Panc1 (cell line): ENCODE results near the gene SDSL. TPM values are rescaled to one million over a fixed set of nuclear protein-coding genes. Genes with fewer than 3 reads are reported as not detected.

Experiments
- ATAC-seq: fragments of 200-7000 bp; cut with Tn5 transposase; 2 replicates; pipeline ENCODE4 v1.9.1; 2020; ENCODE audit warnings: mild to moderate bottlenecking, moderate library complexity
- BruUV-seq: library from RNA; stranded (reverse); fragments of 400-500 nt; replicated peaks from 2 replicates; lab custom pipeline; 2021; lab: Mats Ljungman, UMichigan
- CTCF ChIA-PET: fragments of 300-600 bp; sonication (Branson Sonifier 250); formaldehyde crosslinking; loops from one replicate; lab custom pipeline; 2022; ENCODE audit warnings: antibody characterized with exemption; lab: Charles Lee
- POLR2A ChIA-PET: fragments of 300-600 bp; sonication (Branson Sonifier 250); formaldehyde crosslinking; loops from one replicate; lab custom pipeline; 2022; ENCODE audit warnings: antibody characterized with exemption; lab: Charles Lee
- DNase-seq: peaks from one replicate; pipeline ENCODE4 v3.0.0-alpha.2; 2010; ENCODE audit warnings: low read depth, low spot score
- H3K27ac ChIP-seq: 2 replicates; pipeline ENCODE4 v1.5.1; 2011; ENCODE audit warnings: mild to moderate bottlenecking, low read length, inconsistent platforms
- H3K27me3 ChIP-seq: fragments of 200-500 bp; sonication (Bioruptor generic); 2 replicates; pipeline ENCODE4 v1.6.0; 2014; ENCODE audit warnings: low read length, inconsistent platforms; ENCODE audit not compliant: control insufficient read depth, insufficient read depth
- H3K36me3 ChIP-seq: fragments of 200-500 bp; sonication (Bioruptor generic); 2 replicates; pipeline ENCODE4 v1.5.1; 2014; ENCODE audit warnings: inconsistent platforms, mild to moderate bottlenecking, low read length, moderate library complexity; ENCODE audit not compliant: control insufficient read depth, insufficient read depth
- H3K4me1 ChIP-seq: 2 replicates; pipeline ENCODE4 v1.5.1; 2011; ENCODE audit warnings: inconsistent platforms, mild to moderate bottlenecking, low read length, moderate library complexity; ENCODE audit not compliant: control insufficient read depth, insufficient read depth
- H3K4me3 ChIP-seq, 2 experiments: 2 replicates each; pipeline ENCODE4 v1.5.1; 2011 to 2012; ENCODE audit warnings: low read depth in 2 of 2, low read length in 2 of 2, mild to moderate bottlenecking in 2 of 2, inconsistent platforms in 1 of 2, moderate library complexity in 1 of 2
- H3K9me3 ChIP-seq: fragments of 200-500 bp; sonication (Bioruptor generic); 2 replicates; pipeline ENCODE4 v1.5.1; 2014; ENCODE audit warnings: low read depth, mild to moderate bottlenecking, inconsistent platforms, low read length, moderate library complexity; ENCODE audit not compliant: control insufficient read depth, insufficient read depth
- POLR2AphosphoS5 ChIP-seq: IDR thresholded peaks from 2 replicates; pipeline ENCODE4 v1.6.1; 2012; ENCODE audit warnings: mild to moderate bottlenecking, low read depth, low read length, moderate library complexity
- SIN3A ChIP-seq: IDR thresholded peaks from 2 replicates; pipeline ENCODE4 v1.6.1; 2012; ENCODE audit warnings: low read depth, mild to moderate bottlenecking, low read length, moderate library complexity, borderline replicate concordance; ENCODE audit not compliant: insufficient read depth
- TCF7L2 ChIP-seq: IDR thresholded peaks from 2 replicates; pipeline ENCODE4 v1.6.1; 2011; ENCODE audit warnings: mild to moderate bottlenecking, low read depth, low read length, inconsistent platforms
- in situ Hi-C: cut with HindIII; loops from 2 replicates; pipeline ENCODE4 v1.10.0; 2016; ENCODE audit warnings: low sequenced_read_pairs, low pct_unique_long_range_greater_than_20kb
- intact Hi-C: fragments of 100-400 bp; cut with micrococcal nuclease; formaldehyde crosslinking; loops from one replicate; pipeline ENCODE4 v1.10.0; 2022; ENCODE audit not compliant: unreplicated experiment
- total RNA-seq: library from RNA; stranded (reverse); gene quantifications from one replicate; pipeline ENCODE4 v1.2.1, GENCODE V29; 2021; ENCODE audit not compliant: unreplicated experiment
- TF ChIP-seq, protein P1 (sequence below), 2 experiments: IDR thresholded peaks; 2 replicates each; pipeline ENCODE4 v1.6.1; 2011 to 2012; ENCODE audit warnings: low read depth in 2 of 2, control low read depth in 1 of 2, low read length in 1 of 2, mild to moderate bottlenecking in 1 of 2, moderate library complexity in 1 of 2; ENCODE audit not compliant: insufficient read depth in 1 of 2
- TF ChIP-seq, protein P2 (sequence below): fragments of 450-650 bp; IDR thresholded peaks from 2 replicates; pipeline ENCODE4 v1.5.1; 2017; ENCODE audit warnings: mild to moderate bottlenecking

The SDSL gene
- total RNA-seq, 1 experiment from 2014 or later: 5.8 TPM

DNA sequence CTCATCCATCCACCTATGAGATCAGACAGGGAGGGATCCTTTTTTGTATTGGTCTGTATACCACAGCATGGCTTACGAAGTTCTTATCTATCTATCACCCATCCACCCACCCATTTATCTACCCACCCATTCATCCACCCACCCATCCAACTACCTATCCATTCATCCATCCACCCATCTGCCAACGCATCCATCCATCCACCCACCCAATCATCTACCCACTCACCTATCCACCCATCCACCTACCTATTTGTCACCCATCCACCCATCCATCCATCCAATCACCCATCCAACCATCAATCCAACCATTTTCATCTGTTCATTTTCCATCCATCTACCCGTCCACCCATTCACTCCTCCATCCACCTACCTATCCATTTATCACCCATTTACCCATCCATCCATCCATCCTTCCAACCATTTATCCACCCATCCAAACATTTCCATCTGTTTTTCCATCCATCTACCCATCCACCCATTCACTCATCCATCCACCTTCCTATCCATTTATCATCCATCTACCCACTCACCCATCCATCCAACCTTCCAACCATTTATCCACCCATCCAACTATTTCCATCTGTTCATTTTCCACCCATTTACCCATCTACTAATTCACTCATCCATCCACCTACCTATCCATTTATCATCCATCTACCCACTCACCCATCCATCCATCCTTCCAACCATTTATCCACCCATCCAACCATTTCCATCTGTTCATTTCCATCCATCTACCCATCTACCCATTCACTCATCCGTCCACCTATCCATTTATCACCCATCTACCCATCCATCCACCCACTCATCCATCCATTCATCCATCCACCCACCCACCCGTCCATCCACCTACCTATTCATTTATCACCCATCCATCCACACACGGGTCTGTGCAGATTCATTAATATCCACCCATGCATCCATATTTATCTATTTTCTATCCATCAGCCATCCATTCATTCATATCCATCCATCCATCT lies 31.8 kb upstream of the SDSL start:
- CTCF ChIA-PET: no interaction called here
- H3K27me3 ChIP-seq: no peaks in the 10 kb centered on the region
- H3K9me3 ChIP-seq: no peaks in the 10 kb centered on the region
- intact Hi-C loops: no loop called here
- H3K27ac ChIP-seq: no peak overlapping the region
- POLR2A ChIA-PET: no interaction called here
- DNase-seq: no peak
- H3K4me1 ChIP-seq: no peaks in the 10 kb centered on the region
- no TSS peak for BruUV-seq
- no peak for ATAC-seq
- no peaks in the 10 kb centered on the region for H3K36me3 ChIP-seq
- in situ Hi-C loops: no loop called here
- TF ChIP-seq POLR2AphosphoS5 (no peak), SIN3A (no peak), TCF7L2 (no peak)
- TF ChIP-seq, protein P1, sequence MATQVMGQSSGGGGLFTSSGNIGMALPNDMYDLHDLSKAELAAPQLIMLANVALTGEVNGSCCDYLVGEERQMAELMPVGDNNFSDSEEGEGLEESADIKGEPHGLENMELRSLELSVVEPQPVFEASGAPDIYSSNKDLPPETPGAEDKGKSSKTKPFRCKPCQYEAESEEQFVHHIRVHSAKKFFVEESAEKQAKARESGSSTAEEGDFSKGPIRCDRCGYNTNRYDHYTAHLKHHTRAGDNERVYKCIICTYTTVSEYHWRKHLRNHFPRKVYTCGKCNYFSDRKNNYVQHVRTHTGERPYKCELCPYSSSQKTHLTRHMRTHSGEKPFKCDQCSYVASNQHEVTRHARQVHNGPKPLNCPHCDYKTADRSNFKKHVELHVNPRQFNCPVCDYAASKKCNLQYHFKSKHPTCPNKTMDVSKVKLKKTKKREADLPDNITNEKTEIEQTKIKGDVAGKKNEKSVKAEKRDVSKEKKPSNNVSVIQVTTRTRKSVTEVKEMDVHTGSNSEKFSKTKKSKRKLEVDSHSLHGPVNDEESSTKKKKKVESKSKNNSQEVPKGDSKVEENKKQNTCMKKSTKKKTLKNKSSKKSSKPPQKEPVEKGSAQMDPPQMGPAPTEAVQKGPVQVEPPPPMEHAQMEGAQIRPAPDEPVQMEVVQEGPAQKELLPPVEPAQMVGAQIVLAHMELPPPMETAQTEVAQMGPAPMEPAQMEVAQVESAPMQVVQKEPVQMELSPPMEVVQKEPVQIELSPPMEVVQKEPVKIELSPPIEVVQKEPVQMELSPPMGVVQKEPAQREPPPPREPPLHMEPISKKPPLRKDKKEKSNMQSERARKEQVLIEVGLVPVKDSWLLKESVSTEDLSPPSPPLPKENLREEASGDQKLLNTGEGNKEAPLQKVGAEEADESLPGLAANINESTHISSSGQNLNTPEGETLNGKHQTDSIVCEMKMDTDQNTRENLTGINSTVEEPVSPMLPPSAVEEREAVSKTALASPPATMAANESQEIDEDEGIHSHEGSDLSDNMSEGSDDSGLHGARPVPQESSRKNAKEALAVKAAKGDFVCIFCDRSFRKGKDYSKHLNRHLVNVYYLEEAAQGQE (IDR thresholded peaks at IDR 0.05; ENCODE audit: insufficient read depth in 1 of 2, low read depth in 2 of 2, low read length in 1 of 2): no peak
- TF ChIP-seq, protein P2, sequence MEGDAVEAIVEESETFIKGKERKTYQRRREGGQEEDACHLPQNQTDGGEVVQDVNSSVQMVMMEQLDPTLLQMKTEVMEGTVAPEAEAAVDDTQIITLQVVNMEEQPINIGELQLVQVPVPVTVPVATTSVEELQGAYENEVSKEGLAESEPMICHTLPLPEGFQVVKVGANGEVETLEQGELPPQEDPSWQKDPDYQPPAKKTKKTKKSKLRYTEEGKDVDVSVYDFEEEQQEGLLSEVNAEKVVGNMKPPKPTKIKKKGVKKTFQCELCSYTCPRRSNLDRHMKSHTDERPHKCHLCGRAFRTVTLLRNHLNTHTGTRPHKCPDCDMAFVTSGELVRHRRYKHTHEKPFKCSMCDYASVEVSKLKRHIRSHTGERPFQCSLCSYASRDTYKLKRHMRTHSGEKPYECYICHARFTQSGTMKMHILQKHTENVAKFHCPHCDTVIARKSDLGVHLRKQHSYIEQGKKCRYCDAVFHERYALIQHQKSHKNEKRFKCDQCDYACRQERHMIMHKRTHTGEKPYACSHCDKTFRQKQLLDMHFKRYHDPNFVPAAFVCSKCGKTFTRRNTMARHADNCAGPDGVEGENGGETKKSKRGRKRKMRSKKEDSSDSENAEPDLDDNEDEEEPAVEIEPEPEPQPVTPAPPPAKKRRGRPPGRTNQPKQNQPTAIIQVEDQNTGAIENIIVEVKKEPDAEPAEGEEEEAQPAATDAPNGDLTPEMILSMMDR: no peak
- no peak overlapping the region for H3K4me3 ChIP-seq

GRCh38 chr12:113391145-113391544 lies 31.0 kb upstream of the SDSL start:
- CTCF ChIA-PET: no interaction called here
- TF ChIP-seq TCF7L2: no peak
- TF ChIP-seq, protein P2: no peak
- TF ChIP-seq, protein P1 (IDR thresholded peaks at IDR 0.05; ENCODE audit: insufficient read depth in 1 of 2, low read depth in 2 of 2, low read length in 1 of 2): no peak
- TF ChIP-seq POLR2AphosphoS5: no peak
- ATAC-seq: no peak

More at GRCh38 chr12:113391145-113391544, 31.0 kb upstream of the SDSL start:
- in situ Hi-C loops: no loop called here
- H3K4me3 ChIP-seq: no peak overlapping the region
- H3K36me3 ChIP-seq: no peaks in the 10 kb centered on the region
- no peaks in the 10 kb centered on the region for H3K4me1 ChIP-seq
- no TSS peak for BruUV-seq
- intact Hi-C loops: no loop called here
- no peaks in the 10 kb centered on the region for H3K27me3 ChIP-seq
- H3K9me3 ChIP-seq: no peaks in the 10 kb centered on the region
- no peak for DNase-seq
- POLR2A ChIA-PET: no interaction called here
- no peak overlapping the region for H3K27ac ChIP-seq
